B cell (primary cell): ENCODE results near the gene AKT2. TPM values are rescaled to one million over a fixed set of nuclear protein-coding genes. Genes with fewer than 3 reads are reported as not detected.

Experiments
- ATAC-seq: fragments of 200-7000 bp; cut with Tn5 transposase; one replicate; pipeline ENCODE4 v1.10.0; 2021; ENCODE audit warnings: low read depth, mild to moderate bottlenecking, moderate number of reproducible peaks, moderate library complexity
- CTCF ChIA-PET: fragments of 350-600 bp; sonication (Branson Sonifier 250); formaldehyde crosslinking; loops from one replicate; lab custom pipeline; 2021; ENCODE audit warnings: antibody characterized with exemption, inconsistent platforms; lab: Charles Lee
- POLR2A ChIA-PET: fragments of 350-600 bp; sonication (Branson Sonifier 250); formaldehyde crosslinking; loops from one replicate; lab custom pipeline; 2021; ENCODE audit warnings: antibody characterized with exemption; lab: Charles Lee
- DNase-seq: peaks from one replicate; pipeline ENCODE4 v3.0.0; 2013
- H2AFZ ChIP-seq: 2 replicates; pipeline ENCODE4 v1.6.1; 2012; ENCODE audit warnings: mild to moderate bottlenecking, low read depth, low read length; ENCODE audit not compliant: insufficient read depth, poor library complexity, severe bottlenecking
- H3K27ac ChIP-seq, 2 donors: 1 replicate in 1 of 2; 2 replicates in 1 of 2; pipeline ENCODE4 v1.5.1; 2012 to 2013; ENCODE audit warnings: low read length in 2 of 2, mild to moderate bottlenecking in 2 of 2, moderate library complexity in 1 of 2
- H3K27me3 ChIP-seq, 4 experiments: fragments of 200-600 bp in 1 of 4; sonication (generic) in 1 of 4; replicated peaks in 1 of 4; 1 replicate in 2 of 4; 2 replicates in 2 of 4; pipeline versions ENCODE4 v1.6.1 to v1.7.0; 2013 to 2016; ENCODE audit warnings: low read length in 3 of 4, mild to moderate bottlenecking in 2 of 4, mixed read lengths in 1 of 4, moderate library complexity in 1 of 4; ENCODE audit not compliant: insufficient read depth in 4 of 4, control insufficient read depth in 3 of 4; ENCODE audit errors: control extremely low read depth in 1 of 4
- H3K36me3 ChIP-seq, 2 experiments: replicated peaks in 1 of 2; 1 replicate in 1 of 2; 2 replicates in 1 of 2; pipeline versions ENCODE4 v1.6.1 to v1.7.1; 2013; ENCODE audit warnings: low read length in 1 of 2; ENCODE audit not compliant: insufficient read depth in 2 of 2, control insufficient read depth in 1 of 2; ENCODE audit errors: control extremely low read depth in 1 of 2, extremely low read depth in 1 of 2
- H3K4me1 ChIP-seq, 2 donors: fragments of 200-600 bp in 1 of 2; sonication (generic) in 1 of 2; 1 replicate in 1 of 2; 2 replicates in 1 of 2; pipeline versions ENCODE4 v1.5.1 to v1.6.1; 2013 to 2017; ENCODE audit warnings: low read length in 2 of 2; ENCODE audit not compliant: control insufficient read depth in 2 of 2, insufficient read depth in 2 of 2
- H3K4me2 ChIP-seq: replicated peaks from 2 replicates; pipeline ENCODE3; 2012; ENCODE audit warnings: mild to moderate bottlenecking, low read depth, low read length; ENCODE audit not compliant: poor library complexity, severe bottlenecking
- H3K4me3 ChIP-seq, 5 experiments: fragments of 200-600 bp in 1 of 5; sonication (generic) in 1 of 5; 1 replicate in 3 of 5; 2 replicates in 2 of 5; pipeline versions ENCODE4 v1.5.1 to v1.7.0; 2011 to 2016; ENCODE audit warnings: low read length in 4 of 5, mild to moderate bottlenecking in 4 of 5, low read depth in 2 of 5, control low read depth in 1 of 5, moderate library complexity in 1 of 5; ENCODE audit not compliant: insufficient read depth in 1 of 5; ENCODE audit errors: control extremely low read depth in 1 of 5, extremely low read depth in 1 of 5
- H3K79me2 ChIP-seq: fragments of 200-600 bp; sonication (generic); one replicate; pipeline ENCODE4 v1.6.0; 2016; ENCODE audit warnings: low read length; ENCODE audit not compliant: control insufficient read depth, insufficient read depth
- H3K9ac ChIP-seq: fragments of 200-600 bp; sonication (generic); 2 replicates; pipeline ENCODE4 v1.6.1; 2017; ENCODE audit warnings: mild to moderate bottlenecking, low read length, moderate library complexity
- H3K9me3 ChIP-seq, 3 donors: one replicate each; pipeline versions ENCODE4 v1.6.1 to v1.7.1; 2013; ENCODE audit warnings: low read length in 2 of 3; ENCODE audit not compliant: control insufficient read depth in 2 of 3, insufficient read depth in 1 of 3; ENCODE audit errors: control extremely low read depth in 1 of 3
- H4K20me1 ChIP-seq: 2 replicates; pipeline ENCODE4 v1.6.0; 2012; ENCODE audit warnings: mild to moderate bottlenecking, low read length; ENCODE audit not compliant: insufficient read depth, control insufficient read depth, poor library complexity, severe bottlenecking
- H3K27ac Mint-ChIP-seq: one replicate; pipeline ENCODE4 v1.8.0; 2021; ENCODE audit warnings: mixed read lengths
- H3K27me3 Mint-ChIP-seq: one replicate; pipeline ENCODE4 v1.8.0; 2021; ENCODE audit warnings: mixed read lengths
- H3K4me1 Mint-ChIP-seq: one replicate; pipeline ENCODE4 v1.8.0; 2021; ENCODE audit warnings: mixed read lengths
- H3K4me3 Mint-ChIP-seq: one replicate; pipeline ENCODE4 v1.8.0; 2021; ENCODE audit warnings: mixed read lengths
- H3K9me3 Mint-ChIP-seq: one replicate; pipeline ENCODE4 v1.8.0; 2022; ENCODE audit warnings: mixed read lengths; ENCODE audit not compliant: insufficient read depth
- EZH2 ChIP-seq: IDR thresholded peaks from 2 replicates; pipeline ENCODE4 v1.6.1; 2012; ENCODE audit warnings: borderline replicate concordance, low read depth, mild to moderate bottlenecking, moderate library complexity, low read length; ENCODE audit not compliant: insufficient read depth, poor library complexity, severe bottlenecking
- WGBS: methylation state at CpG from one replicate; pipeline ENCODE4 v1.1.5; 2013; ENCODE audit warnings: missing lambda C conversion rate; ENCODE audit not compliant: insufficient coverage; 5-methylcytosine and 5-hydroxymethylcytosine counted together
- intact Hi-C: fragments of 100-400 bp; cut with micrococcal nuclease; formaldehyde crosslinking; loops from one replicate; pipeline ENCODE4 v1.10.0; 2022
- polyA plus RNA-seq: library from polyadenylated mRNA; depleted of rRNA; stranded (reverse); fragments of >200 nt; gene quantifications from 2 replicates; pipeline ENCODE4 v1.2.3, GENCODE V29; 2012
- total RNA-seq, 2 donors: library from RNA; stranded (reverse); fragments of 120-200 nt in 1 of 2; gene quantifications; 1 replicate in 1 of 2; 2 replicates in 1 of 2; pipeline versions ENCODE4 v1.2.3 to v1.2.4, GENCODE V29; 2013 to 2022
- TF ChIP-seq, protein P1 (sequence below): fragments of 200-600 bp; IDR thresholded peaks from one replicate; pipeline ENCODE4 v1.8.0; 2022; ENCODE audit warnings: antibody characterized with exemption, mild to moderate bottlenecking

AKT2 gene
- total and polyA plus RNA-seq, 2 donors (not counting 1 experiment from before 2014, with no cell fraction given), result 195 to 243 TPM

DNA sequence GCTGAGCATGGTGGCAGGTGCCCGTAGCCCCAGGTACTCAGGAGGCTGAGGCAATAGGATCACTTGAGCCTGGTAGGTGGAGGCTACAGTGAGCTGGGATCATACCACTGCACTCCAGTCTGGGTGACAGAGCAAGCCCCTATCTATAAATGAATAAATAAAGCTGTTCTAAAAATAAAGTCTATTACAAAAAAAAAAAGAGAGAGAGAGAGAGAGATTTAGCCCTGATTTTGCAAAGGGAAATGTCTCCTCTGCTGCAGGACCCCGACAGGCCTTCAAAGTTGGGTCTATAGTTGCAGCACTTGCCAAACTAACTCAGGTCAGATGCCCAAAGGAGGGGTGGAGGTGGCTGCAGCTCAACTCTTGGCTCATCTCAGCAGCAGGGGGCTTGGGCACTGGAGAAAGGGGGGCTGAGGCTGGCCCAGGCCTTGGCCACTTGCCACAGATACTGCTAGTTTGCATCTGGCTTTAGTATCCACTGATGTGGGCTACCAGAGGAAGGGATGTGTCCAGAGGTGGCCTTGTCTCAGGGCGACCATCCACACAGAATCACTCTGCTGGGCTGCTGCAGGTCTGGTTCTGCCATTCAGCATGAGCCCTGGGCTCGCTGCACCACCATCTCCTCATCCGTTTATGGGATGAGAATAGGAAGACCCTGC, 30.8 kb upstream of the AKT2 start:
- no peaks in the 10 kb centered on the region for H4K20me1 ChIP-seq
- Mint-ChIP-seq H3K9me3 (no peaks in the 10 kb centered on the region), H3K27me3 (no peaks in the 10 kb centered on the region), H3K4me3 (no peak overlapping the region), H3K4me1 (no peaks in the 10 kb centered on the region), H3K27ac (no peak overlapping the region)
- TF ChIP-seq EZH2, result no peak
- TF ChIP-seq, protein P1, sequence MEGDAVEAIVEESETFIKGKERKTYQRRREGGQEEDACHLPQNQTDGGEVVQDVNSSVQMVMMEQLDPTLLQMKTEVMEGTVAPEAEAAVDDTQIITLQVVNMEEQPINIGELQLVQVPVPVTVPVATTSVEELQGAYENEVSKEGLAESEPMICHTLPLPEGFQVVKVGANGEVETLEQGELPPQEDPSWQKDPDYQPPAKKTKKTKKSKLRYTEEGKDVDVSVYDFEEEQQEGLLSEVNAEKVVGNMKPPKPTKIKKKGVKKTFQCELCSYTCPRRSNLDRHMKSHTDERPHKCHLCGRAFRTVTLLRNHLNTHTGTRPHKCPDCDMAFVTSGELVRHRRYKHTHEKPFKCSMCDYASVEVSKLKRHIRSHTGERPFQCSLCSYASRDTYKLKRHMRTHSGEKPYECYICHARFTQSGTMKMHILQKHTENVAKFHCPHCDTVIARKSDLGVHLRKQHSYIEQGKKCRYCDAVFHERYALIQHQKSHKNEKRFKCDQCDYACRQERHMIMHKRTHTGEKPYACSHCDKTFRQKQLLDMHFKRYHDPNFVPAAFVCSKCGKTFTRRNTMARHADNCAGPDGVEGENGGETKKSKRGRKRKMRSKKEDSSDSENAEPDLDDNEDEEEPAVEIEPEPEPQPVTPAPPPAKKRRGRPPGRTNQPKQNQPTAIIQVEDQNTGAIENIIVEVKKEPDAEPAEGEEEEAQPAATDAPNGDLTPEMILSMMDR, result no peak
- H3K27me3 ChIP-seq, result no peaks in the 10 kb centered on the region
- no peak overlapping the region for H3K4me2 ChIP-seq
- no peaks in the 10 kb centered on the region for H3K4me1 ChIP-seq
- no peaks in the 10 kb centered on the region for H3K79me2 ChIP-seq
- POLR2A ChIA-PET, result no interaction called here
- no peak for ATAC-seq
- H3K36me3 ChIP-seq, result peaks cover 0 to 5% of the 10 kb centered on the region in 2 experiments
- H3K27ac ChIP-seq, result no peak overlapping the region
- H3K9ac ChIP-seq, result no peak overlapping the region
- no peak overlapping the region for H2AFZ ChIP-seq
- no peak for DNase-seq
- H3K9me3 ChIP-seq, result no peaks in the 10 kb centered on the region
- intact Hi-C loops, result no loop called here
- no peak overlapping the region for H3K4me3 ChIP-seq
- 100% methylated on average over 3 of the region's 5 CpGs for WGBS
- CTCF ChIA-PET, result no interaction called here

DNA sequence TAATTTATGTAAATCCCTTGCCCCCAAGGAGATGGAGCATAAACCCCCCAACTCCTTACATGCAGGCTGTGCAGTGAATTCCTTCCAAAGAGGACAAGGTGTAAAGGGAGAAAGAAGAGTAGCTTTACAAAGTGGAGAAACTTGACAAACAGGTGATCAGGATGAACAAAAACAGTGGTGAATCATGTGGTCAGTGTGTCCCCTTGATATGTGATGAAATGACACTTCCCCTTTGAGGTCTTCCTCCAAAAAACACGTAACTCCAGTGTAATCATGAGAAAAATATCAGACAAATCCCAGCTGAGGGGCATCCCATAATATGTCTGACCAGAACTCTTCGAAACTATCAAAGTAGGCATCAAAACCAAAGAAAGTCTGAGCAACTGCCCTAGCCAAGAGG, 29.5 kb upstream of the AKT2 start:
- H3K36me3 ChIP-seq, result peaks cover 0 to 3% of the 10 kb centered on the region in 2 experiments
- no peak overlapping the region for H2AFZ ChIP-seq
- H4K20me1 ChIP-seq, result no peaks in the 10 kb centered on the region
- H3K79me2 ChIP-seq, result no peaks in the 10 kb centered on the region
- no peak overlapping the region for H3K4me3 ChIP-seq
- H3K9ac ChIP-seq, result no peak overlapping the region
- WGBS, result 100% methylated on average over 1 of the region's 2 CpGs
- no peak for TF ChIP-seq EZH2
- H3K27ac ChIP-seq, result no peak overlapping the region
- ATAC-seq (no peak), DNase-seq (no peak)
- ChIA-PET CTCF (interaction anchor here (1.8 kb wide), 1 partner anchor 9 kb away, joined by 9 read pairs; no protein-coding TSS in a partner anchor), POLR2A (no interaction called here)
- no peaks in the 10 kb centered on the region for H3K27me3 ChIP-seq
- no peaks in the 10 kb centered on the region for H3K9me3 ChIP-seq
- intact Hi-C loops, result loop anchor here (5.0 kb wide), 1 partner anchor 177 kb away; no protein-coding TSS in a partner anchor
- Mint-ChIP-seq H3K9me3 (no peaks in the 10 kb centered on the region), H3K27ac (no peak overlapping the region), H3K4me1 (no peaks in the 10 kb centered on the region), H3K27me3 (no peaks in the 10 kb centered on the region), H3K4me3 (no peak overlapping the region)
- no peaks in the 10 kb centered on the region for H3K4me1 ChIP-seq
- no peak overlapping the region for H3K4me2 ChIP-seq
